OCI-LY1 (cell line): ENCODE measurements around the gene NOL6.

ENCODE experiments used
- H2AFZ ChIP-seq: fragments of 200-600 bp; sonication (generic), shearing (Covaris generic); 2 replicates; pipeline ENCODE4 v1.6.0; 2014; ENCODE audit warnings: antibody characterized with exemption, mild to moderate bottlenecking, low read length
- H3F3A ChIP-seq: fragments of 200-600 bp; sonication (generic), shearing (Covaris generic); 2 replicates; pipeline ENCODE4 v1.6.0; 2014; ENCODE audit warnings: mild to moderate bottlenecking, antibody characterized with exemption, low read length, moderate library complexity; ENCODE audit not compliant: insufficient read depth
- H3K27ac ChIP-seq: fragments of 200-600 bp; sonication (generic); 2 replicates; pipeline ENCODE4 v1.5.1; 2014; ENCODE audit warnings: low read length, mixed run types, mild to moderate bottlenecking, low read depth; ENCODE audit not compliant: poor library complexity, severe bottlenecking
- H3K27me3 ChIP-seq: fragments of 200-600 bp; sonication (generic); 2 replicates; pipeline ENCODE4 v1.6.0; 2014; ENCODE audit warnings: antibody characterized with exemption, mild to moderate bottlenecking, low read length, moderate library complexity; ENCODE audit not compliant: insufficient read depth
- H3K36me3 ChIP-seq: fragments of 200-600 bp; sonication (generic); 2 replicates; pipeline ENCODE4 v1.6.1; 2014; ENCODE audit warnings: mild to moderate bottlenecking, antibody characterized with exemption, low read length, moderate library complexity, mixed read lengths; ENCODE audit not compliant: insufficient read depth
- H3K4me1 ChIP-seq: fragments of 200-600 bp; sonication (generic); 2 replicates; pipeline ENCODE4 v1.5.1; 2014; ENCODE audit warnings: mild to moderate bottlenecking, low read length, moderate library complexity; ENCODE audit not compliant: insufficient read depth, severe bottlenecking
- H3K4me2 ChIP-seq: fragments of 200-600 bp; sonication (generic), shearing (Covaris generic); 2 replicates; pipeline ENCODE4 v1.6.1; 2014; ENCODE audit warnings: low read length
- H3K4me3 ChIP-seq: fragments of 200-600 bp; sonication (generic); 2 replicates; pipeline ENCODE4 v1.5.1; 2014; ENCODE audit warnings: low read length, low read depth, mild to moderate bottlenecking, mixed read lengths; ENCODE audit not compliant: poor library complexity, severe bottlenecking
- H3K79me2 ChIP-seq: fragments of 200-600 bp; shearing (Covaris generic); 2 replicates; pipeline ENCODE4 v1.6.1; 2016; ENCODE audit warnings: mixed run types, low read length, mixed read lengths; ENCODE audit not compliant: insufficient read depth
- H3K9ac ChIP-seq: fragments of 200-600 bp; sonication (generic), shearing (Covaris generic); 2 replicates; pipeline ENCODE4 v1.6.1; 2014; ENCODE audit warnings: mild to moderate bottlenecking, low read length, mixed read lengths
- H3K9me2 ChIP-seq: fragments of 200-600 bp; sonication (generic), shearing (Covaris generic); 2 replicates; pipeline ENCODE4 v1.6.1; 2014; ENCODE audit warnings: low read depth, mild to moderate bottlenecking, low read length, mixed read lengths
- H3K9me3 ChIP-seq: fragments of 200-600 bp; shearing (Covaris generic); 2 replicates; pipeline ENCODE4 v1.6.1; 2014; ENCODE audit warnings: low read length, mixed read lengths
- H4K20me1 ChIP-seq: fragments of 200-600 bp; sonication (generic), shearing (Covaris generic); 2 replicates; pipeline ENCODE4 v1.6.0; 2016; ENCODE audit warnings: mild to moderate bottlenecking, low read length; ENCODE audit not compliant: insufficient read depth
- CTCF ChIP-seq: fragments of 200-600 bp; sonication (generic), shearing (Covaris generic); IDR thresholded peaks from 2 replicates; pipeline ENCODE4 v1.5.1; 2017; ENCODE audit warnings: mild to moderate bottlenecking, antibody characterized with exemption, low read length, moderate library complexity, mixed read lengths
- EZH2 ChIP-seq: fragments of 200-600 bp; sonication (generic), shearing (Covaris generic); IDR thresholded peaks from 2 replicates; pipeline ENCODE4 v1.8.0; 2017; ENCODE audit warnings: borderline replicate concordance, mixed run types, mild to moderate bottlenecking, antibody characterized with exemption, low read length, moderate library complexity, mixed read lengths

NOL6 gene

GRCh38 chr9:33436445-33436844 is 37.3 kb downstream of the NOL6 start:
- Histone ChIP-seq H3K27me3 (peaks cover 5% of the 10 kb centered on the region; the same call in 1 of the 2 replicates), H3K4me1 (no peaks in the 10 kb centered on the region), H3K9me2 (no peaks in the 10 kb centered on the region), H3K4me3 (no peak overlapping the region), H3K36me3 (no peaks in the 10 kb centered on the region), H3K9ac (no peak overlapping the region), H3K9me3 (no peaks in the 10 kb centered on the region), H4K20me1 (no peaks in the 10 kb centered on the region), H3F3A (no peaks in the 10 kb centered on the region), H3K27ac (no peak overlapping the region), H3K4me2 (no peak overlapping the region), H3K79me2 (no peaks in the 10 kb centered on the region), H2AFZ (no peak overlapping the region)
- TF ChIP-seq CTCF (no peak), EZH2 (no peak)

GRCh38 chr9:33435821-33436277 is 37.9 kb downstream of the NOL6 start:
- Histone ChIP-seq H3F3A (no peaks in the 10 kb centered on the region), H3K4me1 (no peaks in the 10 kb centered on the region), H3K9ac (no peak overlapping the region), H3K9me2 (no peaks in the 10 kb centered on the region), H2AFZ (no peak overlapping the region), H3K4me3 (no peak overlapping the region), H3K9me3 (no peaks in the 10 kb centered on the region), H3K79me2 (no peaks in the 10 kb centered on the region), H3K4me2 (no peak overlapping the region), H4K20me1 (no peaks in the 10 kb centered on the region), H3K36me3 (no peaks in the 10 kb centered on the region), H3K27me3 (peaks cover 5% of the 10 kb centered on the region; the same call in 1 of the 2 replicates), H3K27ac (no peak overlapping the region)
- TF ChIP-seq EZH2 (no peak), CTCF (no peak)

GRCh38 chr9:33434317-33435105 is 39.2 kb downstream of the NOL6 start:
- H2AFZ ChIP-seq = no peak overlapping the region
- H3K4me3 ChIP-seq = no peak overlapping the region
- H3F3A ChIP-seq = no peaks in the 10 kb centered on the region
- no peaks in the 10 kb centered on the region for H3K4me1 ChIP-seq
- no peak overlapping the region for H3K9ac ChIP-seq
- no peaks in the 10 kb centered on the region for H3K9me3 ChIP-seq
- H3K36me3 ChIP-seq = no peaks in the 10 kb centered on the region
- no peak overlapping the region for H3K4me2 ChIP-seq
- no peak for TF ChIP-seq CTCF
- TF ChIP-seq EZH2 = no peak
- H3K27ac ChIP-seq = no peak overlapping the region
- H3K79me2 ChIP-seq = no peaks in the 10 kb centered on the region
- peaks cover 4% of the 10 kb centered on the region; the same call in 1 of the 2 replicates for H3K27me3 ChIP-seq
- H4K20me1 ChIP-seq = no peaks in the 10 kb centered on the region
- no peaks in the 10 kb centered on the region for H3K9me2 ChIP-seq
